ENCODE data around the gene LANCL2. TPM values are rescaled to one million over a fixed set of nuclear protein-coding genes. Genes with fewer than 3 reads are reported as not detected.

Gene LANCL2
- polyA plus RNA-seq, 3 donors, result 26.0 to 29.0 (median 27.3) TPM

DNA sequence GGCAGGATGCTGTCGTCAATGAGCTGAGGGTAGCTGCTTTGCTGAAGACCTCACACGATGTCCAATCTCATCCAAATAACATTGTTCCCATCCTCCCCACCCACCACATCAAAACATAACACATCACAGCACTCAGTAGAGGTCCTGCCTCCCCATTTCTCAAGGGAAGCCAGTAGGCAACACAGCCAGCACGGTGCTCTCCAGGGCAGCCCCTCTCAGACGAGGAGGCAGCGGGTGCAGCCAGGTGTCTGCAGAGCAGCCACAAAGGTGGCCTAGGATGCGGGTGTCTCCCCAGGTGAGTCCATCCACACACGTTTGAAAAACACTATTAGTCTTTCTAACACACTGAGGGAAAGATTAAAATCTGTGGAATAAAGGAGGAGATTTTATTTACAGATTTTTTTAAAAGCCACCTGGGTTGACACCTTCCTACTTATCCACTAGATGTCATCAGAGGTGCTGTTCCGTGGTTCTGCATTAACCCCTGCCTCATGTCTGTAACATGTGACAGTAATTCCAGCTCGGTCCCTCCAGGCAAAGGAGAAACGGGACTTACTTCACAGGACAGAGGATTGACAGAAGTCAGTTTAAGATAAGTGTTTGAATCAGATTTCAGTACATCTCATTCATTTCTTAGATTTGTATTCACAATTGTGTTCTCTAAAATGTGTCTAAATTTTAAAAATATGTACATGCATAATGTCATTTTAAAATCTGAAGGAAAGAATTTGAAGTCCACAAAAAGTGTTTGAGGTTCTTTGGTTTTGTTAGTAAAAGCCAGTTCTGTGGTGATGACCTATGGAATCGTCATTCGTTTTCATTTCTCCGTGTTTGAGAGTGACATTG is 68.0 kb downstream of the LANCL2 start:
- DNase-seq (ENCODE audit: low read depth in 3 of 3, low spot score in 2 of 3), result no peak

DNA sequence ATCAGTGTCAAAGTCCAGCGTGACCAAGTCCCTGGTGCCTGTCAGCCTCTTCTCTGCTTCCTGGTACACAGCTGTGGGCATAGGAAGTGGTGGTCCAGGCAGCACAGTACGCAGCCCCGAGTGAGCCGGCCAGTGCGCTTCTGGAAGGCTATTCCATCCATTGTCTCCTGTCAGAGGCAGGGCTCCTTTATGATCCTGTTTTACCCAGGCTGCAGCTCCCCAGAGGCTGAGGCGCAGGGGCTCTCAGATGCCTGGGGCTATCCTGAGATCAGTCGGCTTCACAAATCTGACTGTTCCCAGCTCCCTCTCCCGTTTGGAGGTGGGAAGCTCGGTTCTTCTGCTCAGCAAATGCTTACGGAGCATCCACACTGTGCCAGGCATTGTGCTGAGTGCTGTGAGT is 70.3 kb downstream of the LANCL2 start:
- DNase-seq (ENCODE audit: low read depth in 3 of 3, low spot score in 2 of 3), result no peak

DNA sequence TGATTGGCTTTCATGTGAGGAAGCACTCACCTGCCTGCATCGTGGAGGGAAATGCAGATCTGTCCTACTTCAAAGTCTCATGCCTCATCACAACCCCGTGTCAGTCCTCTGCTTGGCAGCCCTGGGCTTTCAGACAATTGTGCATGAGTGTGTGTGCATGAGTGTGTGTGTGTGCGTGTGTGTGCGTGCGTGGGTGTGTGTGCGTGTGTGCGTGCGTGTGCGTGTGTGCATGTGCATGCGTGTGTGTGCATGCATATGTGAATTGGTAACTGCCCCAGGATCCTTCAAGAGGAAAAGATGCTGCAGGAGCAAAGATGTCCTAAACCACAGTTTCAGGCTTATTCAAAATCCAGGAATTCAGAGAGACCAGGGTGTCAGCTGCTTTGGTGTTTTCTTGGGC is 71.3 kb downstream of the LANCL2 start:
- no peak for DNase-seq (ENCODE audit: low read depth in 3 of 3, low spot score in 2 of 3)

DNA sequence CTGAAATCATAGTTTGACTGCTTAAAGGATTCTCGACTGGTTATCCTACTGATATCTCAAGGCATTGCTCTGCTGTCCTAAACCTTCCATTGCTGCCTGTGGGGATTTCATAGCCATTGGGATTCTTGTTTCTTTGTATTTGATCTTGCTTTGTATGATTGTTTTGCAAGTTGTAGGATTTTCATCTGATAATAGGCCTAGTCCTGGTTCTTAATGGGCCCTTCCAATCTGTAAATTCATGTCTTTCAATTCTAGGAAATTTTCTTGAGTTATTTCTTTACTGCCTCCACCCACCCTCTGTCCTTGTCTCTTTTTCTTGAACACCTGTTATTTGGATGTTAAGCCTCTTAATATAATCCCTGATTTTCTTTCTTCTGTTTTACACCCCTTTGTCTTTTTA is 72.2 kb downstream of the LANCL2 start:
- DNase-seq (ENCODE audit: low read depth in 3 of 3, low spot score in 2 of 3), result no peak

DNA sequence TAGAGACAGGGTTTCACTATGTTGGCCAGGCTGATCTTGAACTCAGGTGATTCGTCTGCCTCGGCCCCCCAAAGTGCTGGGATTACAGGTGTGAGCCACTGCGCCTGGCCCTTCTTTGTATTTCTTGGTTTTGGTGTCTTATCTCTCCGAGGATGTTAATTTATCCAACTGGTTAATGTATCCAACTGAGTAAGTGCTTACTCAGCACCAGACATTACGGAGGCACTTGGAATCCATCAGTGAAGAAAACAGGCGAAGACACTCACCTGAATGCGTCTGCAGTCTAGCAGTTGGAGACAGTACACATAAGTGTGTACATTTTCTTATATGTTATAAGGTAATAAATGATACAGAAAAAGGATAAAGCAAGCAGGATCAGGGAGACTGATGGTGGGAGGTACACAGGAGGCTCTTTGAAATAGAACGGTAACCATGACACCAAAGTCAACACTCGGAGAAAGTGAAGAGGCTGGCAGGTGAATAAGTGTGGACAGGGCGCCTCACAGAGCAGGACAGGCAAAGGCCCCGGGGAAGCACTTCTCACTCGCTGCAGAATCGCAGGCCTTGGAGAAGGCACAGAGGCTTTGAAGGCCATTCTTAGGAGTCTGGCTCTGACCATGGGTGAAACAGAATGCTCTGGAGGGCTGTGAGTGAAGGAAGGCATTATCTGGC is 73.1 kb downstream of the LANCL2 start:
- no peak for DNase-seq (ENCODE audit: low read depth in 3 of 3, low spot score in 2 of 3)

DNA sequence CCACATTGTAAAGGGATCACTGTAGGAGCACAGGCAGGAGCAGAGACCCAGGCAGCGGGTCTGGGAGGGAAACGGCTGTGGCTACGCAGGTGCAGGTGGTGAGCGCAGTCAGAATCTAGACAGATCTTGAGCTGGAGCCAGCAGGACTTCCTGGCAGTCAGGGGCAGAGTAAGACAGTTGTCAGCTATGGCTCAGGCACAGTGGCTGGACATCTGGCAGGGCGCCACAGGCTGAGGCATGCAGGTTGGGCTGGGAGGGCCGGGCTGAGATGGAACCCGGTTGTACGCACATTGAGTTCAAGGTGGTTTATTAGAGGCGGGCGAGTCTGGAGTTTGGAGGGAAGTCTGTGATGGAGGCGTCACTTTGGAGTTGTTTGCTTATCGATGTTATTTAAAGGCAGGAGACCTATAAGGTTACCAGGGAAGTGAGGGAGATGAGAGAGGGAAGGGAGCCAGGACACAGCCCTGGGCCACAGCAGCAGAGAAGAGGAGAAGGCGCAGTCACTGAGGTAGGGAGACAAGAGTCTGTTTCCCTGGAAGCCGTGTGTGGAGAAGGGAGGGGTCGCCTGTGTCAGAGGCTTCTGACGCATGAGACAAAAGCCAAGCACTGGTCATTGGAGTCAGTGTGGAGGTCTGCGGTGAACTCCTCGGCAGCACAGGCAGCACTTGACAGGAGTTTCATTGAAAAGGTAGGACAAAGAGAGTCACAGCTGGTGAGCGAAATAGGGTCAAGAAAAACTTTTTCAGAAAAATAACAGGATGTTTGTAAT is 73.8 kb downstream of the LANCL2 start:
- DNase-seq (ENCODE audit: low read depth in 3 of 3, low spot score in 2 of 3), result no peak

DNA sequence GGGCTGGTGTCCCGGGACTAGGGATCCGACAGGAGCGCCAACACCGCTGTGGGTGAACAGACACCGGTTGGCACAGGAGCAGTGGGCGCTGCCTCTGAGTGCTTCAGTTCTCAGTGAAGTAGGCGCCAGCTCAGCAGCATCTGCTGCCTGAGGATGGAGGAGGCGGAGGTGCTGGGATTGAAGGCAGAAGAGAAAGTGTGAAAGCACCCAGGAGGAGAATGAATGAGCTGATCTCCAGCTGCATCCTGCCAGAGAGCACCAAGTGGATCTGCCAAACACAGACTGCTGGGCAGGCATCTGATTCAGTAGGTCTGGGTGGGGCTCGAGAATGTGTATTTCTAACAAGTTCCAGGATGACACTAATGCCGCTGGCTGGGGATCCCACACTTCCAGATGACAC is 74.5 kb downstream of the LANCL2 start:
- DNase-seq (ENCODE audit: low read depth in 3 of 3, low spot score in 2 of 3), result no peak

DNA sequence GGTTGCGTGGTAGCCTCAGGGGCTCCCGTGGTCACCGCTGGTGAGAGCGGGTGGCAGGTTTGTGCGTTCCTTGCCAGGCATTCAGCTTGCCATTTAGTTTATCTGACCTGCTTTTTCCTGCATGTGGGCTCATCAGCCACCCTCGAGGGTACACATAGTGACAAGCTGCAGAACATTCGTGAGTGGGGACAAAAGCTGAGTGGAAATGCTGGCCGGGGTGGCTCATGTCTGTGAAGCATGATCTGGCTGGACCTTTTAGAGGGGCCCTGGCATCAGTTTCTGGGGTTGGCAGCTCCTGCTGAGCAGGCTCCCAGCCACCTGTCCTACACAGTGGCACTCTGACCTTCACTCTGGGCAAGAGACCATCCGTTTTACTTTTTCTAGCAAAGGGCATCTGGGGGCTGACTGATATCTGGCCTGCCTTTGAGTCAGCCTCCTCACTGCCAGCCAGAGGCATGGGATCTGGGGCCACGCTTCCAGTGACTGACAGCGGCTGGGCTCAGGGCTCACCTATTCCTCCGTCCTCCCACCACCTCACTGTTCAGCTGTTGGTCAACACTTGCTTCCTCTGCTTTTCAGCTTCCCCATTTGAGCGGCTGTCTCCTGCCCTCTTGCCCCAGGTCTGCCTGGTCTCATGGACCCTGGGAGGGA is 75.0 kb downstream of the LANCL2 start:
- DNase-seq (ENCODE audit: low read depth in 3 of 3, low spot score in 2 of 3), result no peak

DNA sequence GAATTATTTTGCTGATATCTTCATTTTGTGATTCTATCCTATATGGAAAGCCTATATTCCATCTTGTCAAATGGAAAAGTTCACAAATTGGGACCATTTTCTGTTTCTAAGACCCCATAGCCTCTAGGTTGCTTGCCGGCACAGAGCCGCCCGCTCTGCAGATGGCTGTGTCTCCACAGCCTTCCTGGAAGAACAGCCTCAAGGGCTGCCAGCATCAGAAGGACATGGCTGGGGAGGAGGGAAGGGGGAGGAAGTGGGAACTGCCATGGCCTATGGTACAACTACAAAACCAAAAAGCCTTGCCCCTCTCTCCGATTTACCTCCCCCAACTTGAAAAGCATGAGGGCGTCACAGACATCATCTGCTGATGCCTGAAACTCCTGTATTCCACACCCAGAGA is 75.9 kb downstream of the LANCL2 start:
- no peak for DNase-seq (ENCODE audit: low read depth in 3 of 3, low spot score in 2 of 3)

DNA sequence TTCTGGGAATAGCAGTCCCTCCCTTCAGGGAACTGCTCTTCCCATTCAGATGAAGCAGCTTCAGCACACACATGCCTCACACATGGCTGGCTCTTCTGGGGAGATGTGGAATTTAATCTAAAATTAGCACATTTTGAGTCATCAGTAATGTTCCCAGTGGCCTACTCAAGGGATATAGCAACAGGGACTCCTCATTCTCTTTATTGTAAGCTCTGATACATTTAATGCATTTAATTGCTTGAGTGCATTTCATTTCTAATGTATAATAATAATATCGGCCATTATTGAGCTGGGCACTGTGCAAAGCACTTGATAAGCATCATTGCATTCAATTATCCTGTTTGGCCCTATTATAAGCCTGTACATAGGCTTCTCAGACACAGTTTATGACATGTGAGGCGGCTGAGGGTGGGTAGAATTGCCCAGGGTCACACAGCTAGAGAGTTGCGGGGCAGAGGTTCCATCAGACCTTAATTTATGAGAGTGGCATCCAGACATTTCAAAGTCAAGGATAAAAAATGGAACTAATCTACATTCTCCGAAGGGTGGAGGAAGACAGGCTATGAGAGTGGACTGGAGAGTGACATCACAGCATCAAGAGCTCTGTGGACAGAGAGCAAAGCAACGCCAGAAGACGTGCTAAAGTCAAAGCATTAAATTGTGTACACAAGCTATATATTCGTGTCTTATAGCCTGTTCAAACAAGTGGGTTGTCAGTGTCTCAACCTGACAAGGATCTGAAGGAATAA is 76.8 kb downstream of the LANCL2 start:
- DNase-seq (ENCODE audit: low read depth in 3 of 3, low spot score in 2 of 3), result no peak

DNA sequence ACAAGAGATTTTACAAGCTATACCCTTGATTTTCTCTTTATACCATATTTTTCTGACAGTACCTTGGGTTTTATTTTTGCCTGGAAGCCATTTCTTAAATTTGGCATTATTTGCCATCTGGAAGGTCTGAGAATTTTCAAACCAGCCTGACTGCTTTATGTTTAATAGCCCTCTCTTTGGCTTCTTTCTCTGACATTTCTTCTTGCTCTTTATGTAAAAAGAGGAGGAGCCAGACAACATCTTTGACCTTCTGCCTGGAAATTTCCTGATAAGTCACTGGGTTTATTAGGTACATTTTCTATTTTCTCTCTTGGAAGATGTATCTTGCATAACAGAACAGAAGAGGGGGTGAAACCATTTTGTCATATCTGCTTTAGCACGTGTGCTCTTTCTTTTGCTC is 79.6 kb downstream of the LANCL2 start:
- DNase-seq (ENCODE audit: low read depth in 3 of 3, low spot score in 2 of 3), result no peak

DNA sequence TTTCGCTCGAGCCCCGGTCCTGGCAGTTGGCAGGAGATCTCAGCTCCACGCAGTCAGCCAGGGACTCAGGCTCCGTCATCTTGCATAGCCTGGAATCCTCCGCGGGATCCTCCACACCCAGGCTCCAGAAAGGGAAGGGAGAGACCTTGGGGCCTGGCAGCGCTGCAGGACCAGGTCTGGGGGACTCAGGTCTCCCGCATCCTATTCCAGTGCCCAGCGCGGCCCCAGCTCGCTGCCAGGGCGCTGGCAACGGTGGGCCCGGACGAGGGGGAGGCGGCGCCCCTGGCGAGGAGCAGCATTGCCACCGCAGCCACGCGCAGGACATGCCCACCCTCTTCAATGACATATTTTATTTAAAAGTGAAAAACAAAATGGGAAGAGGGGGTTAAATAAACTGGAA is 83.4 kb downstream of the LANCL2 start:
- DNase-seq (ENCODE audit: low read depth in 3 of 3, low spot score in 2 of 3), result no peak

DNA sequence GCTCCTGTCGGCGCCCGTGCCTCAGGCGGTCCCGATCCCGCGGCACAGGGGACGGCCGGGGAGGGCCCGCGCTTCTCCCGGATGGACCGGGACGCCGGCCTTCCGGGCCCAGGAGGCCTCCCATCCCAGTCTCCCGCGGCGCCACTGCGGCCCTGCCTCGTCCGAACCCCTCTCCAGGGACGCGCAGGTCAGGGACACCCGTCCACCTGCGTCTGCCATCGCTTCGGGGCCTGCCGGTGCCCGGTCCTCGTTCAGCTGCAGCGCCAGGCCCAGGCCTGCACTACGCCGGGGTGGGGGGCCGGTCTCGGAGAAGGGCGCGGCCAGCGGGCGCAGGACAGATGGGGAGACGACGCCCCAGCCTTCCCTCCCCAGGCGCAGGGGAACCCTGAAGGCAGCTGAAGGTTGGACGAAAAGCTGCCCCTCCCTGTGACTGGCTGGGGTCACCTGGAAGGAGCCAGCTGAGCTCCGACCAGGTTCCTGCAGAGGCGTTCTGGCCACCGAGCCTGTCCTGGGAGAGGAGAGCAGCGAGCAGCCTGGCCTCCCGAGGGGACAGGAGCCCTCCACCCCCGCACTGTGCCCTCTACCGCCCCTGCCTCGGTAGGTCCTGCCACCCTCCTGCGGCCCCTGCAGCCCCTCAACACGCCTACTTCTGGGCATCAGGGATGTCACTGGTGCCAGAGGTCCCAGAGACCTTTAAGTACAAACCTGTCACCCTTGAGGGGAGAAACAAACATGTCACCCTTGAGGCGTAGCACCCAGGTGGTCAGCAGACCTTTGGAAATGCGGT is 84.3 kb downstream of the LANCL2 start:
- no peak for DNase-seq (ENCODE audit: low read depth in 3 of 3, low spot score in 2 of 3)

DNA sequence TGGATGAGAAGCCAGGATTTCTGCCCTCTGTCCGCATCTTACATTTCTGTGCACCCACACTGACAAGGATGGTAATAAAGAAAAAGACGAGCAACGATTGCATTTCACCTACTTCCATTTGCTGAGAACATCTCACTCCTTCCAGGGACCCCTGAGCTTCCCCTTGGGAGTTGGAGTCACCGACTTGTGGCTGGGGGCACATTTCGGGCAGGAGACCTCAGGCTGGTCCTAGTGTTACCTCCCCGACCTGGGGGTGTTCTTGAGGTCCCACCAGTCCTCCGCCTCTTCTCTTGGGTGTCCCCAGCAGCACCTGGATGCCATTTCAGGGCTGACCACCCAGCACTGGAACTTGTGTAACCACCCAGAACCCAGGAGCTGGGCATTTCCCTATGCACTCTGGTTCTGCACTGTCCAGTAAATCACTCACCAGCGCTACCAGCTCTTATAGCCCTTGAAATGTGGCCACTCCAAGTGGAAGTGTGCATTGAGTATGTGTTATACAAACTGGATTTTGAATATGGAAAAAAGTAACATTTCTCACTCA is 84.9 kb downstream of the LANCL2 start:
- no peak for DNase-seq (ENCODE audit: low read depth in 3 of 3, low spot score in 2 of 3)

DNA sequence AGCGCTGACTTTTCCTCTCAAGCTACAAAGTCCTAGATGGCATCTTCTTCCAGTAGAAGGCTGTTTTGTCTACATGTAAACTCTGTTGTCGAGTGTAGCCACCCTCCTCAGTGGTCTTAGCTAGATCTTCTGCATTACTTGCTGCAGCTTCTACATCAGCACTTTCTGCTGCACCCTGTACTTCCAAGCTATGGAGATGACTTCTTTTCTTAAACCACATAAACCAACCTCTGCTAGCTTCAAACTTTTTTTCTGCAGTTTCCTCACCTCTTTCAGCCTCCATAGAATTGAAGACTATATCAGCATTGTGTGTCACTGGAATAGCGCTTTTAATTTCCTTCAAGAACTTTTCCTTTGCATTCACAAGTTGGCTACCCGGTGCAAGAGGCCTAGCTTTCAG is 87.8 kb downstream of the LANCL2 start:
- no peak for DNase-seq (ENCODE audit: low read depth in 3 of 3, low spot score in 2 of 3)

DNA sequence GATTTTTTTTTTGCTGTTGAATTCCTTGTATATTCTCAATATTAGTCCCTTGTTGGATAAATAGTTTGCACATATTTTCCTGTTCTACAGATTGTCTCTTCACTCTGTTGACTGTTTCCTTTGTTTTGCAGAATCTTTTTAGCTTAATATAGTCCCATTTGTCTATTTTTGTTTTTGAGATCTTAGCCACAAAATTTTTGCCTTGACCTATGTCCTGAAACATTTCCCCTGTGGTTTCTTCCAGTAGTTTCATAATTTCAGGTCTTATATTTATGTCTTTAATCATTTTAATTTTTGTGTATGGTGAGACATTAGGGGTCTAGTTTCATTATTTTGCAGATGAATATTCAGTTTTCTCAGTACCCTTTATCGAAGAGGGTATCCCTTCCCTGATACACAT is 92.7 kb downstream of the LANCL2 start:
- DNase-seq (ENCODE audit: low read depth in 3 of 3, low spot score in 2 of 3), result no peak

DNA sequence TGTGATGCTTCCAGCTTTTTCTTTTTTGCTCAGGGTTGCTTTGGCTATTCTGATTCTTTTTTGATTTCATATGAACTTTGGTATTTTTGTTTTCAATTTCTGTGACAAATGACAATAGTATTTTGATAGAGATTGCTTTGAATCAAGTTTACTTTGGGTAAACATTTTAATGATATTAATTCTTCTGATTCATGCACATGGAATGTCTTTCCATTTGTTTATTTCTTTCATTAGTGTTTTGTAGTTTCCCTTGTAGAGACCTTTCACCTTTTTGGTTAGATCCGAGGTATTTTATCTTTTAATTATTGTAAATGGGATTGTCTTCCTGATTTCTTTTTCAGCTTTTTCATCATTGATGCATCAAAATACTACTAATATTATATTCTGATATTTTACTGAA is 93.2 kb downstream of the LANCL2 start:
- no peak for DNase-seq (ENCODE audit: low read depth in 3 of 3, low spot score in 2 of 3)

DNA sequence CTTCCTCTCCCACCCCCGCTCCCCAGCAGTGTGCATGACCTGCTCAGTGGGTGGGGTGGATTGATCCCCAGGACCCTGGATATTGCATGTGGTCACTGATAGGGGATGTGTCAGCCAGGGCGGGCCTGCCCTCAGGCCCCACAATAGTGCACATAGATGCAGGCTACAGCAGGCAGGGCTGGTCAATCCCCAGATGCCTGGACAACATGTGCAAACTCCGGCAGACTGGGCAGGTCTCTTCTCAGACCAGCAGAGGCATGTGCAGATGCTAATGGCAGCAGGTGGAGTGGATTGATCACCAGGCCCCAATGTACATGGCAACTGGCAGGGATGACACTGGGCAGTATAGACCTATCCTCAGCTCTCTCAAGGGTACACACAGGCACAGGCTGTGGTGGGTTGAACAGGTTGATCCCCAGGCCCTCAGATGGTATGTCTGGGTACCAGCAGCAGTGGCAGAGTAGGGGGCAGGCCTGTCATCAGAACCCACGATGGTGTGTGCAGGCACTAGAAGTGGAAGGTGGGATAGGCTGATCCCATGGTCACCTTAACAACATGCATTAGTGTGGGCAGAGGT is 98.6 kb downstream of the LANCL2 start:
- DNase-seq (ENCODE audit: low read depth in 3 of 3, low spot score in 2 of 3), result no peak

DNA sequence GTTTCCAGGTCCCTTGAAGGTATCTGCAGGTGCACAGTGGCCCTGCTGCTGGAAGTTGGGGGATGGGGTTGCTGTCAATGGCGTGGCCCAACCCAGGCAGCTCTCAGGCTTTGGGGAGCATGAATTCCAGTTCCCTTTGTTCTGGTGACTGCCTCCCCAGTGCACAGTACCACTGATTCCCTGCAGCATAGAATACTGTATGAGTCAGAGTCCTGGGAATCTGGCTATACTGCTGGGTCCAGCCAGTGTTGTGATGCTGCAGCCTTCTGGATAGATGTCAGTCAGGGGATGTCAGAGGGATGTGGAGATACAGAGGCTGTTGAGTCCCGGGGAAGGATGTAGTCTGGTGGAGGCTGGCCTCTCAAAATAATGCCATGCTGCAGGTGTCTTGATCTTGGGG is 99.3 kb downstream of the LANCL2 start:
- no peak for DNase-seq (ENCODE audit: low read depth in 3 of 3, low spot score in 2 of 3)

All from right renal cortex interstitium (tissue), 3 donors.